H9 (cell line): Measurements from ENCODE around the gene SGTA. TPM values are rescaled to one million over a fixed set of nuclear protein-coding genes. Genes with fewer than 3 reads are reported as not detected.
A peak's percentile ranks its signal among the peaks of the same experiment; 100 is the strongest.

Experiments used
- DNase-seq: peaks from one replicate; pipeline ENCODE4 v3.0.0-alpha.2; 2017
- H2AFZ ChIP-seq: one replicate; pipeline ENCODE4 v1.6.1; 2013; ENCODE audit warnings: mild to moderate bottlenecking, low read length, control low read depth, moderate library complexity
- H2AK5ac ChIP-seq: 2 replicates; pipeline ENCODE4 v1.6.1; 2013; ENCODE audit warnings: low read length, control low read depth, mixed read lengths; ENCODE audit not compliant: insufficient read length
- H2BK120ac ChIP-seq: one replicate; pipeline ENCODE4 v1.6.1; 2013; ENCODE audit warnings: low read depth, mild to moderate bottlenecking, low read length, control low read depth, inconsistent platforms; ENCODE audit not compliant: poor library complexity, severe bottlenecking
- H2BK12ac ChIP-seq: 2 replicates; pipeline ENCODE4 v1.6.1; 2013; ENCODE audit warnings: low read length, control low read depth, mixed read lengths, low read depth; ENCODE audit not compliant: insufficient read length
- H2BK15ac ChIP-seq: 2 replicates; pipeline ENCODE4 v1.6.1; 2013; ENCODE audit warnings: low read depth, low read length, control low read depth
- H2BK20ac ChIP-seq: one replicate; pipeline ENCODE4 v1.6.1; 2013; ENCODE audit warnings: low read depth, mild to moderate bottlenecking, low read length, control low read depth, inconsistent platforms; ENCODE audit not compliant: poor library complexity, severe bottlenecking
- H2BK5ac ChIP-seq: 2 replicates; pipeline ENCODE4 v1.6.1; 2013; ENCODE audit warnings: low read length, control low read depth, mixed read lengths; ENCODE audit not compliant: insufficient read length
- H3K14ac ChIP-seq: 2 replicates; pipeline ENCODE4 v1.6.1; 2013; ENCODE audit warnings: low read length, control low read depth; ENCODE audit not compliant: insufficient read depth
- H3K18ac ChIP-seq: 2 replicates; pipeline ENCODE4 v1.6.1; 2013; ENCODE audit warnings: low read depth, mild to moderate bottlenecking, mixed read lengths, low read length, control low read depth; ENCODE audit not compliant: insufficient read length
- H3K23ac ChIP-seq: 2 replicates; pipeline ENCODE4 v1.6.1; 2013; ENCODE audit warnings: low read length, control low read depth, mixed read lengths, low read depth; ENCODE audit not compliant: insufficient read length
- H3K23me2 ChIP-seq: 2 replicates; pipeline ENCODE4 v1.6.1; 2013; ENCODE audit warnings: low read depth, mild to moderate bottlenecking, mixed read lengths, low read length, control low read depth; ENCODE audit not compliant: insufficient read length, poor library complexity, severe bottlenecking
- H3K27ac ChIP-seq: 2 replicates; pipeline ENCODE4 v1.5.1; 2013; ENCODE audit warnings: low read length, control low read depth, mixed read lengths, low read depth; ENCODE audit not compliant: insufficient read length
- H3K27me3 ChIP-seq: 2 replicates; pipeline ENCODE4 v1.6.1; 2013; ENCODE audit warnings: low read length, control low read depth, inconsistent platforms; ENCODE audit not compliant: insufficient read depth
- H3K4ac ChIP-seq: 2 replicates; pipeline ENCODE4 v1.6.1; 2013; ENCODE audit warnings: low read depth, mild to moderate bottlenecking, control low read depth, inconsistent platforms, low read length, moderate library complexity
- H3K4me1 ChIP-seq: 2 replicates; pipeline ENCODE4 v1.6.1; 2013; ENCODE audit warnings: low read length, control low read depth, inconsistent platforms; ENCODE audit not compliant: insufficient read depth
- H3K4me2 ChIP-seq: 2 replicates; pipeline ENCODE4 v1.6.1; 2013; ENCODE audit warnings: low read length, control low read depth, mixed read lengths; ENCODE audit not compliant: insufficient read length, insufficient read depth
- H3K56ac ChIP-seq: 2 replicates; pipeline ENCODE4 v1.6.1; 2013; ENCODE audit warnings: low read depth, mild to moderate bottlenecking, mixed read lengths, low read length, control low read depth; ENCODE audit not compliant: insufficient read length
- H3K79me1 ChIP-seq: 2 replicates; pipeline ENCODE4 v1.6.1; 2013; ENCODE audit warnings: low read depth, mild to moderate bottlenecking, moderate library complexity, low read length, control low read depth, inconsistent platforms; ENCODE audit not compliant: insufficient read depth, poor library complexity, severe bottlenecking
- H3K79me2 ChIP-seq: 2 replicates; pipeline ENCODE4 v1.6.1; 2013; ENCODE audit warnings: low read length, control low read depth, inconsistent platforms; ENCODE audit not compliant: insufficient read depth
- H3K9ac ChIP-seq: 2 replicates; pipeline ENCODE4 v1.6.1; 2013; ENCODE audit warnings: low read length, control low read depth, mixed read lengths; ENCODE audit not compliant: insufficient read length; ENCODE audit errors: extremely low read depth
- H3K9me3 ChIP-seq: one replicate; pipeline ENCODE4 v1.6.1; 2013; ENCODE audit warnings: low read depth, low read length, inconsistent platforms; ENCODE audit not compliant: control insufficient read depth
- H3T11ph ChIP-seq: one replicate; pipeline ENCODE4 v1.6.1; 2013; ENCODE audit warnings: mild to moderate bottlenecking, low read length, control low read depth, inconsistent platforms
- H4K20me1 ChIP-seq: one replicate; pipeline ENCODE4 v1.6.1; 2013; ENCODE audit not compliant: control insufficient read depth, insufficient read length, insufficient read depth
- H4K5ac ChIP-seq: 2 replicates; pipeline ENCODE4 v1.6.1; 2013; ENCODE audit warnings: low read depth, mild to moderate bottlenecking, mixed read lengths, low read length, control low read depth; ENCODE audit not compliant: insufficient read length
- H4K8ac ChIP-seq: replicated peaks from 2 replicates; pipeline ENCODE4 v1.6.1; 2013; ENCODE audit warnings: low read length, control low read depth, mixed read lengths, low read depth; ENCODE audit not compliant: insufficient read length
- H4K91ac ChIP-seq: 2 replicates; pipeline ENCODE4 v1.6.1; 2013; ENCODE audit warnings: low read depth, mild to moderate bottlenecking, moderate library complexity, mixed read lengths, low read length, control low read depth; ENCODE audit not compliant: insufficient read length
- H3K27ac Mint-ChIP-seq, 3 experiments: 2 replicates in 2 of 3; 3 replicates in 1 of 3; pipeline ENCODE4 v1.8.0; 2020 to 2021; ENCODE audit warnings: mixed read lengths in 3 of 3, mild to moderate bottlenecking in 1 of 3, moderate library complexity in 1 of 3
- H3K27me3 Mint-ChIP-seq: 2 replicates; pipeline ENCODE4 v1.8.0; 2021; ENCODE audit warnings: low read depth, mild to moderate bottlenecking, moderate library complexity, mixed read lengths
- H3K36me3 Mint-ChIP-seq, 3 experiments: 2 replicates in 2 of 3; 3 replicates in 1 of 3; pipeline ENCODE4 v1.8.0; 2020 to 2021; ENCODE audit warnings: low read depth in 3 of 3, mixed read lengths in 3 of 3; ENCODE audit not compliant: insufficient read depth in 1 of 3
- H3K4me1 Mint-ChIP-seq, 2 experiments: 2 replicates each; pipeline ENCODE4 v1.8.0; 2020; ENCODE audit warnings: mixed read lengths in 2 of 2
- H3K4me3 Mint-ChIP-seq, 2 experiments: 2 replicates in 1 of 2; 3 replicates in 1 of 2; pipeline ENCODE4 v1.8.0; 2020 to 2021; ENCODE audit warnings: mild to moderate bottlenecking in 2 of 2, mixed read lengths in 2 of 2, moderate library complexity in 1 of 2
- H3K9me3 Mint-ChIP-seq, 2 experiments: 2 replicates in 1 of 2; 3 replicates in 1 of 2; pipeline ENCODE4 v1.8.0; 2020; ENCODE audit warnings: mild to moderate bottlenecking in 2 of 2, mixed read lengths in 2 of 2, moderate library complexity in 1 of 2
- WGBS: extraction: QIAGEN DNeasy Blood & Tissue Kit; methylation state at CpG from one replicate; pipeline ENCODE4 v1.1.7; 2013; ENCODE audit warnings: missing lambda C conversion rate, low lambda C conversion rate, mixed read lengths; ENCODE audit not compliant: insufficient read length; ENCODE audit errors: extremely low coverage; 5-methylcytosine and 5-hydroxymethylcytosine counted together
- total RNA-seq: library from RNA; stranded (reverse); gene quantifications from 2 replicates; pipeline ENCODE4 v1.2.1, GENCODE V29; 2021
- TF ChIP-seq, protein P1 (sequence below): fragments of 200-600 bp; sonication (generic); conservative IDR thresholded peaks from 3 replicates; pipeline ENCODE4 v1.8.0; 2021; ENCODE audit warnings: antibody characterized with exemption, mild to moderate bottlenecking

SGTA gene
- total RNA-seq, 1 experiment from 2014 or later = 102 TPM

- no peak for DNase-seq
- Histone ChIP-seq H2BK120ac (no peak overlapping the region), H2BK15ac (no peak overlapping the region), H3K4ac (no peak overlapping the region), H2BK12ac (no peak overlapping the region), H2BK20ac (no peak overlapping the region), H4K5ac (no peak overlapping the region), H4K8ac (no peak overlapping the region), H3K79me2 (no peaks in the 10 kb centered on the region), H4K20me1 (no peaks in the 10 kb centered on the region), H3K14ac (no peak overlapping the region; the same call in 1 of the 2 replicates), H3K56ac (no peak overlapping the region), H3K4me1 (no peaks in the 10 kb centered on the region), H4K91ac (no peak overlapping the region), H3K23ac (no peak overlapping the region), H3K23me2 (peaks cover 7% of the 10 kb centered on the region), H3K18ac (no peak overlapping the region), H3K79me1 (no peaks in the 10 kb centered on the region), H3K9me3 (no peaks in the 10 kb centered on the region), H2BK5ac (no peak overlapping the region), H2AK5ac (no peak overlapping the region), H3K4me2 (no peak overlapping the region), H3K9ac (no peak overlapping the region), H3K27ac (no peak overlapping the region), H3T11ph (no peak overlapping the region), H3K27me3 (no peaks in the 10 kb centered on the region), H2AFZ (no peak overlapping the region)
- no peak overlapping the region for H3K27ac Mint-ChIP-seq
- H3K9me3 Mint-ChIP-seq = no peaks in the 10 kb centered on the region
- WGBS = no CpG with 5 or more reads among the region's 39 CpGs
- TF ChIP-seq, protein P1, sequence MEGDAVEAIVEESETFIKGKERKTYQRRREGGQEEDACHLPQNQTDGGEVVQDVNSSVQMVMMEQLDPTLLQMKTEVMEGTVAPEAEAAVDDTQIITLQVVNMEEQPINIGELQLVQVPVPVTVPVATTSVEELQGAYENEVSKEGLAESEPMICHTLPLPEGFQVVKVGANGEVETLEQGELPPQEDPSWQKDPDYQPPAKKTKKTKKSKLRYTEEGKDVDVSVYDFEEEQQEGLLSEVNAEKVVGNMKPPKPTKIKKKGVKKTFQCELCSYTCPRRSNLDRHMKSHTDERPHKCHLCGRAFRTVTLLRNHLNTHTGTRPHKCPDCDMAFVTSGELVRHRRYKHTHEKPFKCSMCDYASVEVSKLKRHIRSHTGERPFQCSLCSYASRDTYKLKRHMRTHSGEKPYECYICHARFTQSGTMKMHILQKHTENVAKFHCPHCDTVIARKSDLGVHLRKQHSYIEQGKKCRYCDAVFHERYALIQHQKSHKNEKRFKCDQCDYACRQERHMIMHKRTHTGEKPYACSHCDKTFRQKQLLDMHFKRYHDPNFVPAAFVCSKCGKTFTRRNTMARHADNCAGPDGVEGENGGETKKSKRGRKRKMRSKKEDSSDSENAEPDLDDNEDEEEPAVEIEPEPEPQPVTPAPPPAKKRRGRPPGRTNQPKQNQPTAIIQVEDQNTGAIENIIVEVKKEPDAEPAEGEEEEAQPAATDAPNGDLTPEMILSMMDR = no peak
- H3K27me3 Mint-ChIP-seq = peaks cover 41% of the 10 kb centered on the region
- H3K36me3 Mint-ChIP-seq = peaks cover 0 to 3% (median 0%) of the 10 kb centered on the region in 3 experiments; a peak in 2 of 7 replicates
- H3K4me3 Mint-ChIP-seq = peak overlapping the region; percentile 72 to 84
- peaks cover 6 to 15% of the 10 kb centered on the region in 2 experiments for H3K4me1 Mint-ChIP-seq
Measured at GRCh38 chr19:2721570-2722540, 61.2 kb downstream of the SGTA start.
